ENCODE data around the gene CCDC9B.

CCDC9B gene

DNA sequence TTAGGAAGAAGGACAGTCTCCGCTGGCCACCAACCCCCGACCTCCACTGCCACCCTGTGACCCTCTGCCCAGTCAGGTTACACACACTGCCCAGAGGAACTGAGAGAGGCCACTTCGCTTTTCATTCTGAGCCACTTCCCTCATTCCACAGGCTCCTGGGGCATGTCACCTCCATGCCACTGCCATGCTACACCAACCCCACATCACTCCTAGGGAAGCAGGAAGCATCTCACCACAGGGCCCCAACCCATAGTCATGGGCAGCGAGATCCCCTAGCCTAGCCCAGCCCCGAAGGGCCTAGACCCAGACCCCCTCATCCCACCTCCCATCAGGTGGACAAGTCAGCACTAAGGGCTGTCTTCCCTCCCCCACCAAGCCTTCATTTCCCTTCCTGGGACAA is 34.4 kb downstream of the CCDC9B start:
- peak; percentile 48 to 58 (median 56) for DNase-seq

DNA sequence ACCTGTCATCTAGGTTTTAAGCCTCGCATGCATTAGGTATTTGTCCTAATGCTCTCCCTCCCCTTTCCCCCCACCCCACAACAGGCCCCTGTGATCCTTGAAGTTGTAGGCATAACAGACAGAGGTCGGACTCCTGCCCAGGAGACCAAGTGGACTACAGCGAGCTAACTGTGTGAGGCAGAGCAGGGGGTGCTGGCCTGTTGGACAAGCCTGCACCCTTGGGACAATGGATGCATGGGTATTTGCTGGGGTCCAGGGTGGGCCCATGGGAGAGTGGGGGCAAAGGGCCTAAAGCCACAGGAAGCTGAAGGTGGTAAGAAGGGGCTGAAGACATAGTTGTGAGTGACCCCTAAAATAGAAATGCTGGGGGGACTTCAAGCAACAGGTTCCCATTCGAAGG is 35.5 kb downstream of the CCDC9B start:
- no peak for DNase-seq

DNA sequence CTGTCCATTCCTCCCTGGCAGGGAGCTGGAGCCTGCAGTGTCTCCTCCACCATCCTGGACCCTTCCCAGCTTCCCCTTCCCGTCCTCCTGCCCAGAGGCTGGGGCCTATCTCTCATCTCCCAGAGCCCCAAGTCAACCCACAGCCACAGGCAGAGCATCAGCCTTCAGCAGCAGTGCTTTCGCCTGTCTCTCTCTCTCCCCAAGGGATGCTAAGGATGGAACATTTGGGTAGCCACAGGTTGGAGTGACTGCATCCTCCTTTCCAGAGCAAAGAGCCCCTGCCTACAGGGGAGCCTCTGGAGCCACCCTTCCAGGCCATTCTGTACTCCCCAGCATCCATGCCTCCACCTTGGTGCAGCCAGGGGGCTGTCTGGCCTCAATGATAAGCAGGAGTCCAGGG is 37.2 kb downstream of the CCDC9B start:
- DNase-seq, result no peak

DNA sequence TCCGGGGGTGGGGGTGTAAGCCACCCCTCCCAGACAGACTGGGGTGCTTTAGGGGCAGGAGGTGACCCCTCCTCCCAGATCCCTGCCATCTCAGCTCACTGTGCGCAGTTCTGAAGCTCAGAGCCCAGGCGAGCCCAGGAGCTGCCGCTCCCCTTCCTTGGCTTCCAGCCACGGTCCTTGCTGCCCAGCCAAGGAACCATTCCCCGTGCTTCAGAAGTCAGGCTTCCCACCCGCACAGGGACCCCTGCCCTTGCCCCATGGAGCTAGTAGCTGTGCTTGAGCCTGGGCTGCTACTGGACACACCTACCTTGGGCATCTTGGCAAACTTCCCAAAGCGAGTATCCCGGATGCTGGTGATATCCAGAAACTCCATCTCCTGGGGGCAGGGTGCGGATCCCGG is 37.8 kb downstream of the CCDC9B start:
- DNase-seq, result no peak

DNA sequence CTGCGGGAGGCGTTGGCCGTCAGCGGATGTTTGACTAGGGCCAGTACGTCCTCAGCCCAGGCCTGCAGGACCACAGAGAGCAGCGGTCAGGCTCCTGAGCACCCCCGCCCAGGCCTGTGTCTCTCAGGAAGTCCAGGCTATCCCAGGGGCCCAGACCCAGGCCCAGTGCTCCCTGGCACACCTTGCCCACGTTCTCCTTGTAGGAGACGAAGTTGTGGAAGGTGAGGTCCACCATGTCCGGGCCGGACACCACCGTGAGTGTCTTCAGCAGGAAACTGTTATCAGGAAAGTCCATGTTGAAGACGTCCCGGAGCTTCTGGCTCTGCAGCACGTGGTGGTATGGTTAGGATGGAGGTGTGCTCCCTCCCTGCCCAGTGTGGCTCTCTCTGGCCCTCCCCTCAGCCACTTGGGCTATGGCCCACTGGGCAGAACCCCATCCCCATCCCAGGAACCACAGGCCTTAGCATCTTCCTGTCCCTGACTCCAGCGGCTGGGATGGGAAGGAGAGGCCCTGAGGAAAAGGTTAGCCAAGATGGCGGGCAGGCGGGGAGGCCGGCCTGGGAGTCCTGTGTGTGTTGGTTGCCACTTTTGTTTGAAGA is 38.4 kb downstream of the CCDC9B start:
- no peak for DNase-seq

DNA sequence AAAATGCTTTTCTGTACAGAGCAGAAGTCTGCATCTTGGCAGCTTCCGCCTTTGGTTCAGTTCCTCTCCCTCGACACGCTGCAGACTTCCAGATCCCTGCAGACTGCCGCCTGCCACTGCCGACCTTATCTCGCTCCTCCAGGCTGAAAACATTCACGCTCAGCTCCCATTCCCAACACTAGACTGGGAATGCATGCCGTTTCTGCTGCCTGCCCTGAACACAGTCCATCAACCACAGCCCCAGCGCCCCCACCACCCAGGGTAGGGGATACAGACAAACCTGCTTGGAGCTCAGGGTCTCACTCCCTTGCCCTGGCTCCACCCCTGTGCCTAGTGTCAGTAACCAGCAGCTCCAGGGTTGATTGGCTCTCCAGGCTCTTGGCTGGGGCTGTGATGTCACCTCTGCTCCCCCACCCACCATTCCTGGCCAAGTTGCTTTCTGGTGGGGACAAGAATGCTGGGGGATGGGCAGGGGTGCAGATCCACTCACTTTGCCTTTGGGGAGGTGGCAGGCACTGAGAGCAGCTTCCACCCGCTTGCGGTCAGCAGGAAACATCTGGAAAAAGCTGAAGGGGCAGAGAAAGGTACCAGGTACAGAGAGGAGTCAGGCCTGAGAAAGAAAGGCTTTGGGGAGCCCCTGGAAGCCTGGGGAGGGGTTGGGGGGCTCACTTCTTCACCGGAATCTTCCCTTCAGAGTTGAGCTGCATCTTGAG is 39.1 kb downstream of the CCDC9B start:
- DNase-seq, result peak in 1 of 3 donors; percentile 47

DNA sequence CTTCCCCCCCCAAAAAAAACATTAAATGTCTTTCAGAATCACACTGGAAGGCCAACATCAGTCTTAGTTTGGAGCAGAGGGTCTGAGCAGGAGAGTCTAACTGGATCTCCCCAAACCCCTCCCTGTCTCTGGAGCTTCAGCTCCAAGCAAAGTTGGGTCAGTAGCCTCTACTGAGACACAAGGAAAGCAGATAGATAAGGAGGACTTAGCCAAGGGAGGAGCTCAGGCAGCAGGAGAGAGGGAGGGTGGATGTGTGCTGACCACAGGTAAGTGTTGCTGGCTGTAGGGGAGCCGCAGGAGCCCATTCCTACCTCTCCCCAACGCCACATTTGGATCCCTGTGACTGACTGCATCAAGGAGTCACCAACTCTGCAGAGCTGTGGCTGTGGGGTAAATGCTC is 40.0 kb downstream of the CCDC9B start:
- no peak for DNase-seq

DNA sequence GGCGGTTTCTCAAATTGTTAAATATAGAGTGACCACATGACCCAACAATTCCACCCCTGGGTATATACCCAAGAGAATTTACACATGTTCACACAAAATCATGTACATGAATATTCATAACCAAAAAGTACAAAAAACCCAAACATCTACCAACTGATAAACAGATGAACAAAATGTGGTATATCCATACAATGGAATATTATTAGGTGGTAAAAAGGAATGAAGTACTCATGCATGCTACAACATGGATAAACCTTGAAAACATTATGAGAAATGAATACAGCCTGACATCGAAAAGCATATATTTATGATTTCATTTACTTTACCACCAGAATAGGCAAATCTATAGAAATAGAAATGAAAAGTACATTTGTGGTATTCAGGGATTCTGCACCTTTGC is 40.4 kb downstream of the CCDC9B start:
- DNase-seq, result no peak

DNA sequence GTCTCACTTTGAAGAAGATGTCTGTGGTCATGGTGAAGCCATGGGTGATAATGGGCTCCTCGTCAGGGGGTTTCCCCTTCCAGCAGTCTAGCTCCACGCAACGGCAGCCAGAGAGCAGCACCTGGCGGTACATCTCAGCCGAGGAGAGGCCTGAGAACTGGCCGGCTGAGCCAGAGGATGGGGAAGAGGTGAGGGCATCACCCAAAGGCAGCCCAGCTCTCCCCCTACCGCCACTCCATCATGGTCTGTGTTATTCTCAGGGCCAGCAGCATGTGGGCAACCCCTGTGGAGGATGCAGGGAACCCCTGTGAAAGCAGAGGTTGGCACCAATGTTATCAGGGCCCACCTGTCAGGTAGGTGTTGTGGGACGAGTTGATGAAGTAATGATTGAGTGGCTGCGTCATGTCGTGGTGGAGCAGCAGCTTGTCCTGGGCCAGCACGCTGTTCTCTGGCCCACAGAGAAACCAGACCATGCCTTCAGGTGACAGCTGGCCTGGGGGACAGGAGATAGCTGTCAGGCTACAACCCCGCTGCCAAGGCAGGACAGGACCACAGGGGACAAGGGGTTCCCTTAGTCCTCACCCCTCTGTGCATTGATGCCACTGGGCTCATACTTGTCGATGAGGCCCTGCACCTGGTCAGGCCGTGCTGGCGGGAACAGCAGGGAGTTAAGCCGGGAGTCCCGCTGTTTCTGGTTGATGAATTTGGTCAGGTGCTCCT is 42.4 kb downstream of the CCDC9B start:
- no peak for DNase-seq

DNA sequence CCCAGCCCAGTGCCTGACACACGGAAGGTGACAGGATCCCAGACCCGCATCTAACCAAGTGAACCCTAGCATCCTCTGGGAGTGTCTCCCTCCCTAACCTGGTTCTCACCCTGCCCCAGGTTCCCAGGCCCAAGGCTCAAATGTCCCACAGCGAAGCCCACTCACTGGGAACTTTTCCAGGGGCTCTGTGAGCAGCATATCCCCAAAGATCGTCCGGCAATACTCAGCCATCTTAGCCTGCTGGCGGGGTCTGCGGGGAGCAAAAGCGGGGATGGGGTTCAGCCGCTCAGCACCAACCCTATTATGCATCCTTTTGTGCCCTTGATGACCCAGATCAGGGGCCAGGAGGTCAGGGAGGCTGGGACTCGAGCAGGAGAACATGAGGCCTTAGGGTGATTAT is 43.4 kb downstream of the CCDC9B start:
- no peak for DNase-seq

DNA sequence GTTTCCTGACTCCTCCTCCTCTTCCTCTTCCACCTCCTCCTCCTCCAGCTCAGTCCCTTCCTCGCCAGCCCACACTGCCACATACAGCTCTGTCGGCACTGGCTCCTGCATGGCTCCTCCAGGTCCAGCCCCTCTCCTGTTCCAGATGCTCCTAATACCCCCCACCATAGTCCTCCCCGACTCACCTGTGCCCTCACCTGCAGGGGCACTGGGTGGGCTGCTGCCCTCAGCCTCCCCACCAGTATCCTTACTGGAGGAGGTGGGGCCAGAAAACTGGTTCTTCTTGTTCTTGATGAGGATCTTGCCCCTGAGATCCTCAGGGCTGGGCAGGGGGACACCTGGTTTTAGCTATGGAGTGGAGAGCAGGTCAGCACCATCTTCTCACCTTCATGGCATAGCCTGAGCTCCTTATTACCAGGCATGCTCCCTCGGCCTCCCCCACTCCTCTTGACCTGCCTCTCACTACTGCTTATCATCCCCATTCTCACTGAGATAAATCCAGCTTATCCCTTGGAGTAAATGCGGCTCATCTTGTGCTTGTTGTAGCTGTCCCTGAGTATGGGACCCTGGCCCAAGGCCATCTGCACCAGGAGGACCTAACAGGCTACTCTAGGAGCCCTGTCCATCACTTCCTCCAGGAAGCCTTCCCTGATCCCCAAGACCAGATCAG is 44.0 kb downstream of the CCDC9B start:
- no peak for DNase-seq

DNA sequence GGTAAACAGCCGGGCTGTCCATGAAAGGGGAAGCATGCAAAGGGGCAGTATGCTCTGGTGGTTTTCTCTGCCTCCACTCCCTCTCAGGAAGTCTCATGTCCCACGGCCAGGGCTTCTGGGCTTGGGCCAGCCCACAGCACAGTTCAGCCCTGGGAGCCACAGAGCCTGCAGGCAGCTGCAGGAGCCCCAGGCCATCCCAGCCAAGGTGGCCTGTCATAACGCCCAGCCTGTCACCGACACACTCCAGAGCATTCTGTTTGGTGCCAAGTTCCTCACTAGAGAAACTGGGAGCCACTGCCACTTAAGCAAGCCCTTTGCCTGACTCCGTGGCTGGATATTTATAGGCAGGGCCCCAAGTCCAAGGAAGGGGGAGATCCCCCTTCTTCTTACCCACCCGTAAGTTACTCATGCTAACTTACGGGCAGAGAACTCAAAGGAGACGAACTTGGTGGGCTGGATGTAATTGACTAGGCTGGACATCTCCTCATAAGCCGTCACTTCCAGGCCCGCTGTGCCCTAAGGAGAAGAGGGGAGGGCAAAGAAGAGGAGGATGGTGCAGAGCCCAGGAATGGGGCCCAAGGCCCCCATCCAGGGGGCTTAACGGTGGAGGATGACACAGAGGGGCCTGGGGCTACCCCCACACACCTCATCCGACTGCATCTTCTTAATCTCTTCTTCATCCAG is 44.7 kb downstream of the CCDC9B start:
- DNase-seq, result no peak

DNA sequence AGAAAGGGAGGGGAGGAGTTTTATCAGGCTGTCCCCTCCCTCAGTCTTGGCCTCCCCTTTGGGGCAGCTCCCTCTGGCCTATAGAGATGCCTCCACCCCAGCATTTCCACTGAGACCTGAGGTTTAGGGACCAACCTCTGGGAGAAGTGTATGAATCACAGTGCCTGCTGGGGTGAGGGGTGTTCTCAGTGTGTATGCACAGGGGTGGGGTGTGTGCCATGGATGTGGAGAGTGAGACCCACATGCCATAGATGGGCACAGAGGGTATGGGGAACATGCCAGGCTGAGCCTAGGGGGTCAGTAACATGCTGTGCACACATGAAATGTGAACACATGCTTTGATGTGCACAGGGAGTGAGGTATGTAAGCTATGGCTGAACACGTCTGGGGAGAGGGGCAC is 45.4 kb downstream of the CCDC9B start:
- no peak for DNase-seq

DNA sequence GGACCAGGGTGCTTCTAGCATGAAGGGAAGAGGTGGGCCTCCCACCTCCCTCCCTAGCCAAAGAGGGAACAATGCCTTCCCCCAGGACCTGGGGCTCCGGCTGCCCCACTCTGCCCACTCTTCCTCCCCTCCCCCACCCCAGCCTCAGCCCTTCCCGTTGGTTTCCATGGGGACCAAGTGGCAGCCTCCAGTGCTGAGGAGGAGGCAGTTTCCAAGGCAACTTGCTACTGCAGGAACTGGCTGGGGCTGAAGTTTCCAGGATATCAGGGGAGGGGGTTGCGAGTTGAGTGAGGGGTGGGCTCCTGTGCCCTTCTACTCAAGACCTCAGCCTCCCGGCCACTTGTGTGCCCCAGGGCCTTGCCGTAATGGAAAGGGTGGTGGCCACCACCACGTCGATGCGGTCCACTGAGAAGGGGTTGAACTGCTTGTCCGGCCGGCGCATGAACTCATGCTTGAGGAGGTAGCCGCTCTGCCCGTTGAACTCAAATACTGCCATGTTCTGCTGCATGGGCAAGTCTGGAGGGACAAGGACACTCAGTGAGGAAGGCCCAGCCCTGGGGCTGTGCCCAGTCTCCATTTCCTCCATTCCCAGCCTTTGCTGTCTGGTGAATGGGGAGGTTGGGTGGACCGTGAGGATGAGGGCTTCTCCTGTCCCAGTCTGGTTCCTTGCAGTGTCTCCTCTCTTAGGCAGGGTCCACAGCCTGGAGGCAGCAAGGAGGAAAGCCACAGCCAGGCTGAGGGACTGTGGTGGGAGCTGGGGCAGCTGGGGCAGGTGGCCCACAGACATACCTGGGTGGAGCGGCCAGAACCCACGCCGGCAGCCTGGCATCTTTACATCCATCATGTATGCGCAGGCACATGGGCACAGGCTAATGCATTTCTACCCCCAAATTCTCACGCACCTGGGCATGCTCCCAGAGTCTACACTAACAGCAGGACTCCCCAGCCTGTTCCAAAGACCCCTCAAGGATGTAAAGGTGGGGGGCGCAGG is 46.5 kb downstream of the CCDC9B start:
- no peak for DNase-seq

DNA sequence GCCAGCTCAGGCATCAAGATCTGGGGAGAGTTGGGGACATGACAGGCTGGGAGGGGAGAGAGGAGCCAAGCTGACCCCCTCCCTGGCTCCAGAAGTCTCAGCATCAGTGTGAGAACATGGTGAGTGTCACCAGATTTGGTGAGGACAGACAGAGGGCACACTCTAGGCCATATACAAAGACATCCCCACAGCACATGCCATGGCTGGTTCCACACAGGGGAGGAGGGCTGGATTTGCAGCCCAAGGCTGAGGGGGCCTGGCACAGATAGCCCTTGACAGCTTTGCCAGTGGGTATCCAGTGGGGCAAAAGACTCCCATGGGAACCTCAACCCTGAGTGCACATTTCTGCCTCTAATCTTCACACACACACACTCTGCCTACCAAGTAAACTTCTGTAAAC is 47.7 kb downstream of the CCDC9B start:
- no peak for DNase-seq

DNA sequence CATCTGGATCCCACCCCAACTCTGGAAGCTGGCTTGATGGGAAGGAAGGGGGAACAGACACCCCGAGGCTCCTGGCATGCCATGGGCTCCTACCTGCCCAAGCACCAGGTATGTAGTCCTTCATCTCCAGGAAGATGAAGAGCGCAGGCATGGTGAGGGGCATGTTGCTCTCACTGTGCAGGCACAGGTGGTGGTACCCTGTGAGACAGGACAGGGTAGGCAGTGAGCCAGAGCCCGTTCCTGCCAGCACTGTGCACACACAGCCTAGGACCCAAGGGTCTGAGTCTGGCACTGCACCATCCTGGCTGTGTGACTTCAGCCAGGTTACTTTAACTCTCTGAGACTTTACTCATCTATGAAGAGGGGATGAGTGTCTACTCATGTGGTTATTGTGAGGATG is 48.5 kb downstream of the CCDC9B start:
- no peak for DNase-seq

DNA sequence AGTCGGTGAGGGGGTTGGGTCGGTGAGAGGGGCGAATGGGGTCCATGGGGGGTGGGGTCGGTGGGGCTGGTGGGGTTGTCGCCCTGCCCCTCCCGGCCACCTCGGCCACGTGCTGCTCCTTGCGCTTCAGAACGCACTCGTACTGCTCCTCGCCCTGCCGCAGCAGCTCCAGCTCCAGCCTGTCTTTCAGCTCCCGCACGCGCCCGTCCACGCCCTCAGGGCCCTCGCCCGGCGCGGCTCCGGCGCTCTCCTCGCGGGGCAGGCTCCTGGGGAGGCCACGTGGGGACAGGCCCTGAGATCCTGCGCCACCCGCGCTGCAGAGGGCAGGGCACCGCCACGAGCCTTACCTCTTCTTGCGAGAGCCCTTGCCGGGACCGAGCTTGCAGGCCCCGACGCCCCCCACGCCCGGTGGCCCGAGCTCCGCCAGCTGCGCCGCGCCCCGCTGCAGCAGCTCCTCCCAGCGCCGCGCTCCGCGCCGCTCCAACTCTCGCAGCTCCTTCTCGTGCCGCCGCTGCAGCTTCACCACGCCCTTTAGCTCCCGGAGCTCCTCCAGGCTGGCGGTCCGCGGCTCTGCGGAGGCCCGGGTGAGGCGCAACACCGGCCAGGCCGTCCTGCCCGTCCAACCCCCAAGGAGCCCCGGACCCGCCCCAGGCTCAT is 49.7 kb downstream of the CCDC9B start:
- DNase-seq, result no peak

DNA sequence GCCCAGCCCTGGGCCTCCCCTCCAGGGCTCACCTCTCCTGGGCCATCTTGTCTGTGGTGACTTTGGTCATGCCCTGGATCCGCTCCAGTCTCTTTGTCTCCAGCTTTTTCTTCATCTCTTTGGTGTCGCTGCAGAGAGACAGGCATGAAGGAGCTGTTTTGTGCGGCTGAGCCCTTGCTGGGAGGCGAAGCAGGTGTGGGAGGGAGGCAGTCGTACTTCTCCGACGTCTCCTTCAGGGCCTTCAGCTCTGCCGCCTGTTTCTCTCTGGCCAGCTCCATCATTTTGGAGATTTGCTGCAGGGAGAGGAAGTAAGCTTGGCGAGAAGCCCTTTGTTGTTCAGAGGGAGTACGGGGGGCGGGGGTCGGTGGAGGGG is 50.2 kb downstream of the CCDC9B start:
- DNase-seq, result no peak

DNA sequence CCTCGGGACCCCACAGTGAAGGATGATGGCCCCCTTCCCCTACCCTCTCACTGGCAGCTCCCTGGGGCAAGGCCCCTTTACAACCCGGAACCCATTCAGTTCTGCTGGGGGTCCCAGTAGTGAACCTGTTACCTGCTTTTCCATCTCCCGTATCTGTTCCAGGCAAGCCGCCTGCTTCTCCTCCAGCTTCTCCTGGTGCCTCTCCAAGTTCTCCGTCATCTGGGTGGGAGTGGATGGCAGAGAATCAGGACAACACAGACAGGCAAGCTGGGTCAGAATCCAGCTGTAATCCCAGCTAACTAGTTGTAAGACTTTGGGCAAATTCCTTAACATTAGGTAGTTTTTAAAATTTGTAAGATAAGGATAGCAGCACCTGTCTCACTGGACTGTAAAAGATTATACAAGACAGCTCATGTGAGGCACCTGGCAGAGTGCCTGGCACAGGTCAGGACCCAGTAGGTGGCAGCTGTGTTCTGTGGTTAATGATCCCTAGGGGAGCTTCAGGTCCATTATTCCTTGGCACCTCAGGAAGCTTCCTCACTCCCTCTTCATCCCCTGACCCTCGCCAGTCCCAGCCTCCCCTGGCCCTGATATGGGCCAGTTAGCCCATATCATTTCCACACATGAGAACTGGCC is 51.5 kb downstream of the CCDC9B start:
- DNase-seq, result no peak

DNA sequence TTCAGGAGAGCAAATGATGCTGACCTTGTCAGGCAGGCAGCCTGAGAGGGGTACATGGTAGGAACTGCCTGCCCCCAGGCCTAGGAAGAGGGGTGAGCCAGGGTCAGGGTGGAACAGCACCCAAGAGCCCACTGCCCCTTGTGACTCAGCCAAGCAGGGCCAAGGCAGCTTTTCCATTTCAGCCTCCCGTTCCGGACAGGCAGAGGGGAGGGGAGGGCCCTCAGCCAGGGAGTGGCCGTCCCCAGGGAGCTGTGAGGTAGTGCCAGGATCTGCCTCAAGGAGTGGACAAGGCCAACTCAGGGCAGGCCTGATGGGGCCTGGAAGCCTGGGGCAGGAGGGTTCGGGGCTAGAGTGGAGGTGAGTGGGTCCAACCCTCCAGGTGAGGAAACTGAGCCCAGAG is 52.8 kb downstream of the CCDC9B start:
- no peak for DNase-seq

DNA sequence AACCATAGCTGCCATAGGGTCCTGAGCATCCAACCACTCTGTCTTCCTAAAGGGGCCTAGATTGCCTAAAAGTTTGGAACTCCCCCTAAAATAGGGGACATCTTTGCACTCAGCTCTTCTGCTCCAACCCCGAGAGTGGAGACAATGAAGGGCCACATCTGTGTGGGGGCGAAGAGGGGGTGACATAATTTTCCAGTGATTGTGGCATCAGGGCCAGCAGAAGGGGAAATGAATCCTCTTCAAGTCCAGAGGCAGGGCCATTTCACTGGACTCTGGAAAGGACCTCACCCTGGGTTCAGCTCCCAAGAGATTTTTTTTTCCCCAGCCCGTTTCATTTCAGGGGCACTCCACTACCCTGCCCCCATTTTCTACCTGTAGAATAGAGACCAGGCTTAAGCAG is 53.2 kb downstream of the CCDC9B start:
- peak; percentile 72 to 79 (median 77) for DNase-seq
